ENCODE data around the gene RXRA. TPM values are rescaled to one million over a fixed set of nuclear protein-coding genes. Genes with fewer than 3 reads are reported as not detected.

The RXRA gene
- total RNA-seq, 1 donor from 2014 or later: 49.4 TPM

- Histone ChIP-seq H3K4me1 (peaks cover 45% of the 10 kb centered on the region), H3K27ac (peak overlapping the region; percentile 81)
Observed at GRCh38 chr9:134420281-134420845, 94.1 kb downstream of the RXRA start.

DNA sequence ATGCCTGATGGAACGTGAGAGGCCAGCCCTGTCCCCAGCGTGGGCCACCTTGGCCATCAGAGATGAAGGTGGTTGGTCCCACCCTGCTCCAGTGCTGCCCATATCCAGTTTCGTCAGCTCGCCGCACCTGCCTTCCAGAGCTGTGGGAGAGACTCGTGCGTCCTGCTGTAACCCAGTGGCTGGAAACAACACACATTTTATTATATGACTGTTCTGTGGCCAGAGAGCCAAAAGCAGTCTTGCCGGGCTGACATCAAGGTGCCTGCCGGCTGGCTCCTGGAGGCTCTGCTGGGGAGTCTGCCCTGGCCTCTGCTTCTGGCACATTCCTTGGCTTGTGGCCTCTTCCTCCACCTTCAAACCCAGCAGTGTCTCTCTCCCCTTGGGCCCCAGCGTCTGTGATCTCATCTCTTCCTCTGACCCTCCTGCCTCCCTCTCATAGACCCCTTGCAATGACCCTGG, 94.7 kb downstream of the RXRA start:
- no peaks in the 10 kb centered on the region for H3K27me3 ChIP-seq
- intact Hi-C loops (cut with DNase I): no loop called here
- H3K27ac ChIP-seq: peak overlapping the region; percentile 81
- TF ChIP-seq POLR2A (IDR thresholded peaks at IDR 0.05) (no peak), POLR2AphosphoS5 (IDR thresholded peaks at IDR 0.05; ENCODE audit: insufficient read depth in 1 of 2, low read depth in 1 of 2) (peak in 1 of 2 donors; percentile 38)
- no peaks in the 10 kb centered on the region for H3K9me3 ChIP-seq
- DNase-seq (ENCODE audit: extremely low spot score in 2 of 2): no peak
- H3K36me3 ChIP-seq: peaks cover 0 to 34% of the 10 kb centered on the region in 2 donors
- no peak overlapping the region for H3K4me3 ChIP-seq
- H3K4me1 ChIP-seq: peaks cover 45% of the 10 kb centered on the region

More at GRCh38 chr9:134420281-134420845, 94.1 kb downstream of the RXRA start:
- Histone ChIP-seq H3K27me3 (no peaks in the 10 kb centered on the region), H3K9me3 (no peaks in the 10 kb centered on the region), H3K36me3 (peaks cover 0 to 30% of the 10 kb centered on the region in 2 donors), H3K4me3 (no peak overlapping the region)
- TF ChIP-seq POLR2AphosphoS5 (IDR thresholded peaks at IDR 0.05; ENCODE audit: insufficient read depth in 1 of 2, low read depth in 1 of 2) (no peak), CTCF (IDR thresholded peaks at IDR 0.05) (no peak), POLR2A (IDR thresholded peaks at IDR 0.05) (no peak)
- no peak for DNase-seq (ENCODE audit: extremely low spot score in 2 of 2)
- intact Hi-C loops (cut with DNase I): no loop called here

DNA sequence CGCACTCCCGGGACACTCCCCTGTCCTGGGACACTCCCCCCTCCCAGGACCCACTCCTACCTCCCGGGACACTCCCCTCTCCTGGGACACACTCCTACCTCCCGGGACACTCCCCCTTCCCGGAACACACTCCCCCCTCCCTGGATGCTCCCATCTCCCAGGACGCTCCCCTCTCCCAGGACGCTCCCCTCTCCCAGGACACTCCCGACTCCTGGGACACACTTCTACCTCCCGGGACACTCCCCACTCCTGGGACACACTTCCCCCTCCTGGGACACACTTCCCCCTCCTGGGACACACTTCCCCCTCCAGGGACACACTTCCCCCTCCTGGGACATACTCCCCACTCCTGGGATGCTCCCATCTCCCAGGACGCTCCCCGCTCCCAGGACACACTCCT, 95.6 kb downstream of the RXRA start:
- H3K4me1 ChIP-seq: peaks cover 45% of the 10 kb centered on the region
- intact Hi-C loops (cut with DNase I): no loop called here

DNA sequence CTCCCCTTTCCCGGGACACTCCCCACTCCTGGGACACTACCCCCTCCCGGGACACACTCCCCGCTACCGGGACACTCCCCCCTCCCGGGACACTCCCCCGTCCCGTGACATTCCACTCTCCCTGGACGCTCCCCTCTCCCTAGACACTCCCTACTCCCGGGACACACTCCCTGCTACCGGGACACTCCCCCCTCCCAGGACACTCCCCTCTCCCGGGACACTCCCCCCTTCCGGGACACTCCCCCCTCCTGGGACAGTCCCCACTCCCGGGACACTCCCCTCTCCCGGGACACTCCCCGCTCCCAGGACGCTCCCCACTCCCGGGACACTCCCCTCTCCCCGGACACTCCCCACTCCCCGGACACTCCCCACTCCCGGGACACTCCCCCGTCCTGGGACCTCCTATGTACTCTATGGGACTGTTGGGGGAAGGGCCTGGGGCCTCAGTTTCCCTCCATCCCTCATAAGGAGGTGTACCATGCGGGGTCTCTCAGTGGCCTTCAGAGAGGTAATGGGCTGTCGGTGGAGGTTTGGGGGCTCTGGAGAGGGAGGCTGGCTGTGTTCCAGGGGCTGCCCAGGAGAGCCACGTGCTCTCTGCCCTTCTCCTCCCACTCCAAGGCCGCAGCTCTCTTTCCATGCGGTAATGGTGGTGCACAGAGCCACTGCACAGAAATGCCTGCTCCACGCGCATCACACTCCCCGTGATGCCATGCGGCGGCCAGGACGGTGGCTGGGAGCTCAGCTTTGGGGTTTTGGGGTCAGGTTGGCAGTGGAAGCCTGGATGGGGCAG, 96.2 kb downstream of the RXRA start:
- no peaks in the 10 kb centered on the region for H3K27me3 ChIP-seq
- H3K4me1 ChIP-seq: peaks cover 45% of the 10 kb centered on the region
- H3K27ac ChIP-seq: peak overlapping the region; percentile 81
- peaks cover 0 to 26% of the 10 kb centered on the region in 2 donors for H3K36me3 ChIP-seq
- intact Hi-C loops (cut with DNase I): no loop called here
- no peak overlapping the region for H3K4me3 ChIP-seq
- no peaks in the 10 kb centered on the region for H3K9me3 ChIP-seq
- no peak for DNase-seq (ENCODE audit: extremely low spot score in 2 of 2)
- TF ChIP-seq CTCF (IDR thresholded peaks at IDR 0.05) (no peak), POLR2AphosphoS5 (IDR thresholded peaks at IDR 0.05; ENCODE audit: insufficient read depth in 1 of 2, low read depth in 1 of 2) (peak in 1 of 2 donors; percentile 25)

More for the DNA sequence above, 95.6 kb downstream of the RXRA start:
- Histone ChIP-seq H3K36me3 (peaks cover 0 to 32% of the 10 kb centered on the region in 2 donors), H3K9me3 (no peaks in the 10 kb centered on the region), H3K4me3 (no peak overlapping the region), H3K27me3 (no peaks in the 10 kb centered on the region), H3K27ac (peak overlapping the region; percentile 81)
- DNase-seq (ENCODE audit: extremely low spot score in 2 of 2): no peak
- TF ChIP-seq CTCF (IDR thresholded peaks at IDR 0.05) (no peak), POLR2A (IDR thresholded peaks at IDR 0.05) (no peak), POLR2AphosphoS5 (IDR thresholded peaks at IDR 0.05; ENCODE audit: insufficient read depth in 1 of 2, low read depth in 1 of 2) (no peak)

DNA sequence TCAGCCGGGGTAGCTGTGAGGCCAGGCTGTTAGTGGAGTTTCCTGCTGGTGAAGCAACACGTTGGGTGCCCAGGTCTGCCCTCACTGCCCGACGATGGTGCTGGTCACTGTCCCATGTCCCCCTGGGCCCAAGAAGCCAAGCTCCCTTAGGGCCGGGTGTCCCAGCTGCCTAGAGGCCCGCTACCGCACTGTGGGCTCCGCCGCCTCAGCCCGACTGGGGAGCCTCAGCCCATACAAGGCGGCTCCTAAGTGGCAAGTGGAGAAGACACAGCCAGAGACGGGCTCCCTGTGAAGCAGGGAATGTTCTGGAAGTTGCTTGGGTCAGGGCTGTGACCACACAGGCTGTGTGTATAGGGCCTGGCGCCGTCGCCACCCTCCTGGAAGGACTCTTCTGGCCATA, 96.9 kb downstream of the RXRA start:
- H3K27me3 ChIP-seq: no peaks in the 10 kb centered on the region
- H3K36me3 ChIP-seq: peaks cover 0 to 19% of the 10 kb centered on the region in 2 donors
- no peak for DNase-seq (ENCODE audit: extremely low spot score in 2 of 2)
- no peaks in the 10 kb centered on the region for H3K9me3 ChIP-seq
- peaks cover 41% of the 10 kb centered on the region for H3K4me1 ChIP-seq
- TF ChIP-seq POLR2A (IDR thresholded peaks at IDR 0.05): no peak
- TF ChIP-seq POLR2AphosphoS5 (IDR thresholded peaks at IDR 0.05; ENCODE audit: insufficient read depth in 1 of 2, low read depth in 1 of 2): no peak
- TF ChIP-seq CTCF (IDR thresholded peaks at IDR 0.05): no peak
- no peak overlapping the region for H3K4me3 ChIP-seq
- peak overlapping the region; percentile 81 for H3K27ac ChIP-seq
- intact Hi-C loops (cut with DNase I): no loop called here

Measured in vagina (tissue), 2 donors.